Muscle layer of colon (tissue), 2 donors: ENCODE results near the gene MRC1.
"Not testable (repeated sequence)": the region's sequence is repeated elsewhere in the genome, so short reads cannot be mapped to it uniquely, and the experiment has no call there.

Experiments
- H3K27ac ChIP-seq: one replicate; pipeline ENCODE4 v1.7.0; 2013; ENCODE audit warnings: low read depth, mild to moderate bottlenecking, low read length, moderate library complexity
- H3K27me3 ChIP-seq, 2 donors: one replicate each; pipeline ENCODE4 v1.7.0; 2013; ENCODE audit warnings: low read length in 2 of 2, mild to moderate bottlenecking in 2 of 2; ENCODE audit not compliant: insufficient read depth in 2 of 2, control insufficient read depth in 1 of 2
- H3K36me3 ChIP-seq: one replicate; pipeline ENCODE4 v1.7.0; 2013; ENCODE audit warnings: mild to moderate bottlenecking, low read length; ENCODE audit not compliant: insufficient read depth
- H3K4me1 ChIP-seq: one replicate; pipeline ENCODE4 v1.7.0; 2013; ENCODE audit warnings: mild to moderate bottlenecking, low read length; ENCODE audit not compliant: insufficient read depth
- H3K4me3 ChIP-seq, 2 donors: one replicate each; pipeline ENCODE4 v1.7.0; 2013; ENCODE audit warnings: low read length in 2 of 2, low read depth in 1 of 2, mild to moderate bottlenecking in 1 of 2, moderate library complexity in 1 of 2
- H3K9ac ChIP-seq: one replicate; pipeline ENCODE4 v1.7.0; 2013; ENCODE audit warnings: low read length
- H3K9me3 ChIP-seq: one replicate; pipeline ENCODE4 v1.7.0; 2013; ENCODE audit warnings: mild to moderate bottlenecking, low read length
- donor health status: abdominal sarcoma.
- donor health status: Adenocarcinoma of cecum.

MRC1 gene

GRCh38 chr10:17954372-17954771 lies 145.2 kb downstream of the MRC1 start:
- not testable (repeated sequence) for H3K4me3 ChIP-seq, H3K36me3 ChIP-seq, H3K27me3 ChIP-seq, H3K9ac ChIP-seq, H3K27ac ChIP-seq, H3K4me1 ChIP-seq, H3K9me3 ChIP-seq

- H3K27ac ChIP-seq: no peak overlapping the region
- no peaks in the 10 kb centered on the region for H3K4me1 ChIP-seq
- no peak overlapping the region for H3K9ac ChIP-seq
- no peaks in the 10 kb centered on the region for H3K36me3 ChIP-seq
- no peaks in the 10 kb centered on the region for H3K9me3 ChIP-seq
- H3K27me3 ChIP-seq: no peaks in the 10 kb centered on the region
- H3K4me3 ChIP-seq: no peak overlapping the region
Measured at GRCh38 chr10:17954861-17955260, 145.7 kb downstream of the MRC1 start.

DNA sequence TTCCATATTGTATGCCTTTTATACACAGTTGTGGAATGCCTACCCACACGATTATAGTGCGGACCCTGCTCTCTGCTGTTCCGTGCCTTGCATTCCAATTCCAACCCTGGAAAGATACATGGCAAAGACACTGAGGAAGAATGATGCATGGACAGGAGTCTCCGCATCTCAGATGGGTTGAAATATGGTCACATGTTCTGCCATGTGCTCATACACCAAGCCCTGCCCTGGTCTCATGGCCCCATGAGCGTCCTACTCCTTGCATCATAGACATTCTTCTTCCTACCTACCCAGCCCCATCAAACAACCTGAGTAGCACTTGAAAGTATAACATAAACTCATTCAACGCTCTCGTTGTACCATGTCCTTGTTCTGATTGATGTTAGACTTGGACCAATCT lies 148.9 kb downstream of the MRC1 start:
- H3K36me3 ChIP-seq: no peaks in the 10 kb centered on the region
- H3K4me1 ChIP-seq: no peaks in the 10 kb centered on the region
- no peaks in the 10 kb centered on the region for H3K27me3 ChIP-seq
- H3K9ac ChIP-seq: no peak overlapping the region
- H3K9me3 ChIP-seq: no peaks in the 10 kb centered on the region
- H3K4me3 ChIP-seq: no peak overlapping the region
- no peak overlapping the region for H3K27ac ChIP-seq

DNA sequence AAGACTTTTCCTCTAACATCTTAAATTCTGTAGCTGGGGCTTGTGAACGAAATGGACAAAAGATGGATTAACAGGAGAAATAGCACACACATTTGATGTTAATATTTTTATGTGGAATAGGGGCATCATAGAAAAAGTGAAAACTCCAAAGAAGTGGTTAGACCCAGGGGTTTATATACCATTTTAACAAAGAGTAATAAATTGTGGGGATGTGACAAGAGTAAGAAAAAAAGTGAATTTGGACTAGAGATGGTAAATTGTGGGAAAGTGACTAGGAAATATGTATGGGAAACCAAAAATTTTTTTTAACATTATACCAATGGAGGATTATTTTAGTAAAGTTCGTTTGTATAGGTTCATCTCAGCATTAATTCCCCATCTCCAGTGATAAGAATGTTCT lies 150.7 kb downstream of the MRC1 start:
- Histone ChIP-seq H3K9ac (no peak overlapping the region), H3K27ac (no peak overlapping the region), H3K4me3 (no peak overlapping the region)

More for the DNA sequence above, 150.7 kb downstream of the MRC1 start:
- H3K9me3 ChIP-seq: no peaks in the 10 kb centered on the region
- H3K36me3 ChIP-seq: no peaks in the 10 kb centered on the region
- no peaks in the 10 kb centered on the region for H3K4me1 ChIP-seq
- no peaks in the 10 kb centered on the region for H3K27me3 ChIP-seq
